AG08395 (cell line): ENCODE measurements around the gene OSBPL7.

ENCODE experiments used
- DNase-seq: peaks from one replicate; pipeline ENCODE4 v3.0.0; 2012; ENCODE audit warnings: mixed read lengths, low spot score

The OSBPL7 gene

DNA sequence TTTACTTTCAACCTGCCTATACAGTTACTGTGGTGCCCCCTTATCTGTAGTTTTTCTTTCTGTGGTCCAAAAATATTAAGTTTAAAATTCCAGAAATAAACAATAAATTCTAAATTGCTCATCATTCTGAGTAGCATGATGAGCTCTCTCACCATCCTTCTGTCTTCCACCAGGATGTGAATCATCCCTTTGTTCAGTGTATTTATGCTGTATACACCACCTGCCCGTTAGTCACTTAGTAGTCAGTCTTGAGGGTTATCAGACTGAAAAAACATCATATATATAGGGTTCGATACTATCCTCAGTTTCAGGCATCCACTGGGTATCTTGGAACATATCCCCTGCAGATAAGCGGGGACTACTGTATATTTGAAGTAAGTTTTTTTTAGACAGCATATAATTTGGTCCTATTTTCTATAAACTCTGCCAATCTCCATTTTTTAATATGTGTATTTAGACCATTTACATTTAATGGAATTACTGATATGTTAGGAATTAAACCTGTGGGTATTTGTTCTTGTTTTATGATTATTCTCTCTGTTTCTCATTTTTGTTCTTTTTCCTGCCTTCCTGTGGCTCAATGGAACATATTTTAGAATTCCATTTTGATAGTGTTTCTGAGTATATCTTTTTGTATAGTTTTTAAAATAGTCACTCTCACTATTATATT lies 57.5 kb downstream of the OSBPL7 start:
- DNase-seq = no peak

DNA sequence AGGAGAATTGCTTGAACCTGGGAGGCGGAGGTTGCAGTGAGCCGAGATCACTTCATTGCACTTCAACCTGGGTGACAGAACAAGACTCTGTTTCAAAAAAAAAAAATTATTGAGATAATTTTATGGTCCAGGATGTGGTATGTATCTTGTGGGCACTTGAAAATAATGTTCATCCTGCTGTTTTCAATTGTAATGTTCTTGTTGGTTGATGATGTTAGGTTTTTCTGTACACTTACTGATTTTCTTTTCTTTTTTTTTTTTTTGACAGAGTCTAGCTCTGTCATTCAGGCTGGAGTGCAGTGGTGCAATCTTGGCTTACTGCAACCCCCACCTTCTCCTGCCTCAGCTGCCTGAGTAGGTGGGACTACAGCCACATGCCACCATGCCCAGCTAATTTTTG lies 58.9 kb downstream of the OSBPL7 start:
- no peak for DNase-seq

DNA sequence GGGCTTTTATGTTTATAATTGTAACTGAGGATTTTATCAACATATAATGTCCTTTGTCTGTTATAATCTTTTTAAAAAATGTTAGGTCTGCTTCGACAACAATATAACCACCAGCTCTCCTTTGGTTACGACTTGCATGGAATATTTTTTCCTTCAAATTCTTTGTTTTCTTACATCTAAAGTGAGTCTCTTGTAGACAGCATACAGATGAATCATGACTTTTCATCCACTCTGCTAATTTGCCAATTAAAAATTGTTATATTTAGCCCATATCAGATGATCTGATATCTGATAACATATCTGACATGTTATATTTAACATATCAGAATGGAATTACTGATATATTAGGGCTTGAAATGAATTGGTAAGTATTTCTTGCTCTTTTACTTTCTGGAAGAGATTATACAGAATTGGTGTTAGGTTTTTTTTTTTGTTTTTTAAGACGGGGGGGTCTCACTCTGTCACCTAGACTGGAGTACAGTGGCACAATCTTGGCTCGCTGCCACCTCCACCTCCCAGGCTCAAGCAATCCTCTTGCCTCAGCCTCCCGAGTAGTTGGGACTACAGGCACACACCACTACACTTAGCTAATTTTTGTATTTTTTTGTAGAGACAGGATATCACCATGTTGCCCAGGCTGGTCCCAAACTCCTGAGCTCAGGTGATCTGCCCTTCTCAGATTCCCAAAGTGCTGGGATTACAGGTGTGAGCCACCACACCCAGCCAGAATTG lies 61.0 kb downstream of the OSBPL7 start:
- no peak for DNase-seq

DNA sequence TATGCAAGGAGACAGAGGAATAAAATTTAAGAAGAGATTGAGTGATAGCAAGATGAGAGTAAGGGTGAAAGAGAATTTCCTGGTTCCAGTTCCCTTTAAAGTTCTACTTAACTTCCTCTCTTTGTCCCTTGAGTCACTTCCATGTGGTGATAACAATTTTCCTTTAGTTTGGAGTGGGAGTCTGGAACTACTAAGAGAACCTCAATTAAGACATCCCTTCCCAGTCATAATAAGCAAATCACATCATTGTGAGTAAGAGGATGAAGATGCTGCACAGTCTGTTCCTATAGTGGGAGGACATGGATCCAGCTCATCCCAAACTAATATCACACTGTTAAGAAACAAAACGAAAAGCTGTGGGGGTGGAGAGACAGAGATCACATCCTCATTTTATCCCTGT lies 64.2 kb downstream of the OSBPL7 start:
- DNase-seq = no peak
